OCI-LY3 (cell line): ENCODE data around the gene PGS1.
A peak's percentile ranks its signal among the peaks of the same experiment; 100 is the strongest.

ENCODE experiments used
- H2AFZ ChIP-seq: fragments of 200-600, 300-600 bp; shearing (Covaris generic); 2 replicates; pipeline ENCODE4 v1.6.0; 2014; ENCODE audit warnings: antibody characterized with exemption, low read depth, low read length
- H3K27ac ChIP-seq: fragments of 200-600, 300-600 bp; sonication (generic); 2 replicates; pipeline ENCODE4 v1.5.1; 2014; ENCODE audit warnings: mild to moderate bottlenecking, low read length, moderate library complexity, mixed read lengths
- H3K27me3 ChIP-seq: fragments of 200-600, 300-600 bp; sonication (generic); 2 replicates; pipeline ENCODE4 v1.6.1; 2014; ENCODE audit warnings: low read depth, low read length, mixed read lengths
- H3K36me3 ChIP-seq: fragments of 200-600, 300-600 bp; sonication (generic); replicated peaks from 2 replicates; pipeline ENCODE3; 2014; ENCODE audit warnings: low read depth, low read length, mixed read lengths
- H3K4me1 ChIP-seq: fragments of 300-600, 200-600 bp; sonication (generic); 2 replicates; pipeline ENCODE4 v1.6.1; 2014; ENCODE audit warnings: low read length, mixed read lengths
- H3K4me2 ChIP-seq: fragments of 200-600, 300-600 bp; sonication (generic); 2 replicates; pipeline ENCODE4 v1.6.1; 2014; ENCODE audit warnings: low read length, mixed read lengths
- H3K4me3 ChIP-seq: fragments of 300-600, 200-600 bp; sonication (generic); 2 replicates; pipeline ENCODE4 v1.5.1; 2014; ENCODE audit warnings: antibody characterized with exemption, mild to moderate bottlenecking, low read length, moderate library complexity
- H3K79me2 ChIP-seq: fragments of 300-600, 200-600 bp; shearing (Covaris generic); 2 replicates; pipeline ENCODE4 v1.6.1; 2014; ENCODE audit warnings: mild to moderate bottlenecking, low read length, mixed read lengths
- H3K9ac ChIP-seq: fragments of 300-600, 200-600 bp; shearing (Covaris generic); 2 replicates; pipeline ENCODE4 v1.6.0; 2014; ENCODE audit warnings: mild to moderate bottlenecking, low read length, moderate library complexity
- H3K9me3 ChIP-seq: fragments of 200-600, 300-600 bp; shearing (Covaris generic); 2 replicates; pipeline ENCODE4 v1.6.1; 2014; ENCODE audit warnings: low read length, mixed read lengths; ENCODE audit not compliant: insufficient read depth
- H4K20me1 ChIP-seq: fragments of 200-600, 300-600 bp; sonication (generic); 2 replicates; pipeline ENCODE4 v1.6.1; 2016; ENCODE audit warnings: low read length, mixed read lengths; ENCODE audit not compliant: insufficient read depth
- CTCF ChIP-seq: fragments of 200-600, 300-600 bp; sonication (generic); IDR thresholded peaks from 2 replicates; pipeline ENCODE4 v1.5.1; 2014; ENCODE audit warnings: antibody characterized with exemption, low read length, low read depth
- EZH2phosphoT487 ChIP-seq: fragments of 200-600 bp; shearing (Covaris generic); IDR thresholded peaks from 2 replicates; pipeline ENCODE4 v1.6.1; 2018; ENCODE audit warnings: antibody characterized with exemption, mixed run types, low read depth

PGS1 gene

GRCh38 chr17:78332991-78333390 lies 45.5 kb upstream of the PGS1 start:
- Histone ChIP-seq H3K9me3 (no peaks in the 10 kb centered on the region), H3K4me3 (no peak overlapping the region), H3K79me2 (no peaks in the 10 kb centered on the region), H4K20me1 (no peaks in the 10 kb centered on the region), H3K9ac (no peak overlapping the region), H3K4me1 (peaks cover 47% of the 10 kb centered on the region), H3K27me3 (no peaks in the 10 kb centered on the region), H3K4me2 (peak overlapping the region; percentile 61), H3K27ac (no peak overlapping the region), H3K36me3 (no peaks in the 10 kb centered on the region), H2AFZ (peak overlapping the region; percentile 30)
- TF ChIP-seq CTCF, result no peak
- no peak for TF ChIP-seq EZH2phosphoT487

- Histone ChIP-seq H3K4me1 (peaks cover 64% of the 10 kb centered on the region), H3K4me2 (0 out of 2 replicates have a peak overlapping the region, but pooled peaks have one; percentile 13), H3K9ac (no peak overlapping the region)
Observed at GRCh38 chr17:78335209-78335608, 43.2 kb upstream of the PGS1 start.

GRCh38 chr17:78337244-78338109 lies 41.0 kb upstream of the PGS1 start:
- Histone ChIP-seq H3K79me2 (no peaks in the 10 kb centered on the region; the same call in 1 of the 2 replicates), H4K20me1 (no peaks in the 10 kb centered on the region), H3K4me2 (peak overlapping the region; percentile 83), H2AFZ (no peak overlapping the region), H3K27me3 (no peaks in the 10 kb centered on the region), H3K27ac (peak overlapping the region; percentile 88), H3K9me3 (no peaks in the 10 kb centered on the region), H3K4me3 (peak overlapping the region; percentile 66), H3K36me3 (no peaks in the 10 kb centered on the region), H3K9ac (peak overlapping the region; percentile 70), H3K4me1 (peaks cover 74% of the 10 kb centered on the region)
- TF ChIP-seq CTCF (no peak), EZH2phosphoT487 (no peak)

More at GRCh38 chr17:78335209-78335608, 43.2 kb upstream of the PGS1 start:
- TF ChIP-seq EZH2phosphoT487 (no peak), CTCF (no peak)
- Histone ChIP-seq H3K27me3 (no peaks in the 10 kb centered on the region), H4K20me1 (no peaks in the 10 kb centered on the region), H2AFZ (no peak overlapping the region), H3K27ac (no peak overlapping the region), H3K4me3 (no peak overlapping the region), H3K79me2 (no peaks in the 10 kb centered on the region), H3K36me3 (no peaks in the 10 kb centered on the region), H3K9me3 (no peaks in the 10 kb centered on the region)

GRCh38 chr17:78338486-78339259 lies 39.8 kb upstream of the PGS1 start:
- no peaks in the 10 kb centered on the region for H3K9me3 ChIP-seq
- TF ChIP-seq CTCF (peak; percentile 16; the same call in 1 of the 2 replicates), EZH2phosphoT487 (no peak)
- no peaks in the 10 kb centered on the region; the same call in 1 of the 2 replicates for H3K79me2 ChIP-seq
- H3K9ac ChIP-seq, result peak overlapping the region; percentile 70
- H3K36me3 ChIP-seq, result no peaks in the 10 kb centered on the region
- H3K4me3 ChIP-seq, result peak overlapping the region; percentile 64
- H3K4me1 ChIP-seq, result peaks cover 78% of the 10 kb centered on the region
- no peak overlapping the region for H2AFZ ChIP-seq
- no peaks in the 10 kb centered on the region for H4K20me1 ChIP-seq
- H3K27me3 ChIP-seq, result no peaks in the 10 kb centered on the region
- H3K27ac ChIP-seq, result peak overlapping the region; percentile 88
- peak overlapping the region; percentile 83 for H3K4me2 ChIP-seq
